ENCODE data around the gene NLGN2. TPM values are rescaled to one million over a fixed set of nuclear protein-coding genes. Genes with fewer than 3 reads are reported as not detected.

The NLGN2 gene
- total RNA-seq, 1 experiment from 2014 or later: 76.7 TPM

GRCh38 chr17:7426896-7427489 lies 19.3 kb downstream of the NLGN2 start (continued):
- TF ChIP-seq NR3C1 (CRISPR knock-in tag; conservative IDR thresholded peaks at IDR 0.05; ENCODE audit: low read depth): no peak
- TF ChIP-seq ATF3 (CRISPR knock-in tag; conservative IDR thresholded peaks at IDR 0.05): no peak

GRCh38 chr17:7427549-7427948 lies 19.9 kb downstream of the NLGN2 start:
- no peaks in the 10 kb centered on the region for H3K36me3 Mint-ChIP-seq
- ChIA-PET POLR2A (no interaction called here), CTCF (no interaction called here)
- H3K27ac Mint-ChIP-seq: no peak overlapping the region
- no peak for DNase-seq (ENCODE audit: low spot score)
- no peak for TF ChIP-seq NR1H2 (CRISPR knock-in tag; IDR thresholded peaks at IDR 0.05)
- no peak for TF ChIP-seq JUN (CRISPR knock-in tag; IDR thresholded peaks at IDR 0.05)
- no peak for TF ChIP-seq NFE2L1 (CRISPR knock-in tag; IDR thresholded peaks at IDR 0.05)
- TF ChIP-seq ZNF423 (CRISPR knock-in tag; IDR thresholded peaks at IDR 0.05): no peak
- TF ChIP-seq HMGA2 (CRISPR knock-in tag; IDR thresholded peaks at IDR 0.05): no peak
- H3K9me3 Mint-ChIP-seq: no peaks in the 10 kb centered on the region
- H3K4me1 Mint-ChIP-seq: no peaks in the 10 kb centered on the region
- no peak overlapping the region for H3K4me3 Mint-ChIP-seq
- no peaks in the 10 kb centered on the region; the same call in 1 of the 2 replicates for H3K27me3 Mint-ChIP-seq (ENCODE audit: low read depth)
- no peak for ATAC-seq

- Mint-ChIP-seq H3K36me3 (no peaks in the 10 kb centered on the region), H3K4me3 (no peak within 1 kb of the TSS), H3K4me1 (no peaks in the 10 kb centered on the region), H3K9me3 (no peaks in the 10 kb centered on the region), H3K27me3 (ENCODE audit: low read depth) (no peaks in the 10 kb centered on the region; the same call in 1 of the 2 replicates), H3K27ac (no peak within 1 kb of the TSS)
- DNase-seq (ENCODE audit: low spot score): no peak
- ATAC-seq: no peak
- ChIA-PET CTCF (no interaction called here), POLR2A (interaction anchor here (0.7 kb wide), 1 partner anchor 157 kb away, joined by 4 read pairs; no protein-coding TSS in a partner anchor)
- TF ChIP-seq, protein P1, sequence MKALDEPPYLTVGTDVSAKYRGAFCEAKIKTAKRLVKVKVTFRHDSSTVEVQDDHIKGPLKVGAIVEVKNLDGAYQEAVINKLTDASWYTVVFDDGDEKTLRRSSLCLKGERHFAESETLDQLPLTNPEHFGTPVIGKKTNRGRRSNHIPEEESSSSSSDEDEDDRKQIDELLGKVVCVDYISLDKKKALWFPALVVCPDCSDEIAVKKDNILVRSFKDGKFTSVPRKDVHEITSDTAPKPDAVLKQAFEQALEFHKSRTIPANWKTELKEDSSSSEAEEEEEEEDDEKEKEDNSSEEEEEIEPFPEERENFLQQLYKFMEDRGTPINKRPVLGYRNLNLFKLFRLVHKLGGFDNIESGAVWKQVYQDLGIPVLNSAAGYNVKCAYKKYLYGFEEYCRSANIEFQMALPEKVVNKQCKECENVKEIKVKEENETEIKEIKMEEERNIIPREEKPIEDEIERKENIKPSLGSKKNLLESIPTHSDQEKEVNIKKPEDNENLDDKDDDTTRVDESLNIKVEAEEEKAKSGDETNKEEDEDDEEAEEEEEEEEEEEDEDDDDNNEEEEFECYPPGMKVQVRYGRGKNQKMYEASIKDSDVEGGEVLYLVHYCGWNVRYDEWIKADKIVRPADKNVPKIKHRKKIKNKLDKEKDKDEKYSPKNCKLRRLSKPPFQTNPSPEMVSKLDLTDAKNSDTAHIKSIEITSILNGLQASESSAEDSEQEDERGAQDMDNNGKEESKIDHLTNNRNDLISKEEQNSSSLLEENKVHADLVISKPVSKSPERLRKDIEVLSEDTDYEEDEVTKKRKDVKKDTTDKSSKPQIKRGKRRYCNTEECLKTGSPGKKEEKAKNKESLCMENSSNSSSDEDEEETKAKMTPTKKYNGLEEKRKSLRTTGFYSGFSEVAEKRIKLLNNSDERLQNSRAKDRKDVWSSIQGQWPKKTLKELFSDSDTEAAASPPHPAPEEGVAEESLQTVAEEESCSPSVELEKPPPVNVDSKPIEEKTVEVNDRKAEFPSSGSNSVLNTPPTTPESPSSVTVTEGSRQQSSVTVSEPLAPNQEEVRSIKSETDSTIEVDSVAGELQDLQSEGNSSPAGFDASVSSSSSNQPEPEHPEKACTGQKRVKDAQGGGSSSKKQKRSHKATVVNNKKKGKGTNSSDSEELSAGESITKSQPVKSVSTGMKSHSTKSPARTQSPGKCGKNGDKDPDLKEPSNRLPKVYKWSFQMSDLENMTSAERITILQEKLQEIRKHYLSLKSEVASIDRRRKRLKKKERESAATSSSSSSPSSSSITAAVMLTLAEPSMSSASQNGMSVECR (CRISPR knock-in tag; IDR thresholded peaks at IDR 0.05; ENCODE audit: borderline replicate concordance): no peak
- TF ChIP-seq SMAD4 (CRISPR knock-in tag; IDR thresholded peaks at IDR 0.05): no peak
These were observed 20.9 kb downstream of the NLGN2 start, which contains the start of gene SPEM3 for GRCh38 chr17:7428557-7428956. SPEM3 (plus strand) TSS chr17:7428857; CDS start chr17:7428903, 46 bp downstream.

- TF ChIP-seq, protein P2, sequence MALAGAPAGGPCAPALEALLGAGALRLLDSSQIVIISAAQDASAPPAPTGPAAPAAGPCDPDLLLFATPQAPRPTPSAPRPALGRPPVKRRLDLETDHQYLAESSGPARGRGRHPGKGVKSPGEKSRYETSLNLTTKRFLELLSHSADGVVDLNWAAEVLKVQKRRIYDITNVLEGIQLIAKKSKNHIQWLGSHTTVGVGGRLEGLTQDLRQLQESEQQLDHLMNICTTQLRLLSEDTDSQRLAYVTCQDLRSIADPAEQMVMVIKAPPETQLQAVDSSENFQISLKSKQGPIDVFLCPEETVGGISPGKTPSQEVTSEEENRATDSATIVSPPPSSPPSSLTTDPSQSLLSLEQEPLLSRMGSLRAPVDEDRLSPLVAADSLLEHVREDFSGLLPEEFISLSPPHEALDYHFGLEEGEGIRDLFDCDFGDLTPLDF (CRISPR knock-in tag; IDR thresholded peaks at IDR 0.05): no peak
- TF ChIP-seq, protein P3, sequence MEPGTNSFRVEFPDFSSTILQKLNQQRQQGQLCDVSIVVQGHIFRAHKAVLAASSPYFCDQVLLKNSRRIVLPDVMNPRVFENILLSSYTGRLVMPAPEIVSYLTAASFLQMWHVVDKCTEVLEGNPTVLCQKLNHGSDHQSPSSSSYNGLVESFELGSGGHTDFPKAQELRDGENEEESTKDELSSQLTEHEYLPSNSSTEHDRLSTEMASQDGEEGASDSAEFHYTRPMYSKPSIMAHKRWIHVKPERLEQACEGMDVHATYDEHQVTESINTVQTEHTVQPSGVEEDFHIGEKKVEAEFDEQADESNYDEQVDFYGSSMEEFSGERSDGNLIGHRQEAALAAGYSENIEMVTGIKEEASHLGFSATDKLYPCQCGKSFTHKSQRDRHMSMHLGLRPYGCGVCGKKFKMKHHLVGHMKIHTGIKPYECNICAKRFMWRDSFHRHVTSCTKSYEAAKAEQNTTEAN (CRISPR knock-in tag; IDR thresholded peaks at IDR 0.05): no peak
- no peak for TF ChIP-seq CREB1 (CRISPR knock-in tag; IDR thresholded peaks at IDR 0.05)
- TF ChIP-seq TCF7 (CRISPR knock-in tag; IDR thresholded peaks at IDR 0.05; ENCODE audit: low read depth): no peak
- no peak for TF ChIP-seq MLX (CRISPR knock-in tag; IDR thresholded peaks at IDR 0.05)
- no peak for TF ChIP-seq SMAD4 (CRISPR knock-in tag; IDR thresholded peaks at IDR 0.05)
- TF ChIP-seq, protein P4, sequence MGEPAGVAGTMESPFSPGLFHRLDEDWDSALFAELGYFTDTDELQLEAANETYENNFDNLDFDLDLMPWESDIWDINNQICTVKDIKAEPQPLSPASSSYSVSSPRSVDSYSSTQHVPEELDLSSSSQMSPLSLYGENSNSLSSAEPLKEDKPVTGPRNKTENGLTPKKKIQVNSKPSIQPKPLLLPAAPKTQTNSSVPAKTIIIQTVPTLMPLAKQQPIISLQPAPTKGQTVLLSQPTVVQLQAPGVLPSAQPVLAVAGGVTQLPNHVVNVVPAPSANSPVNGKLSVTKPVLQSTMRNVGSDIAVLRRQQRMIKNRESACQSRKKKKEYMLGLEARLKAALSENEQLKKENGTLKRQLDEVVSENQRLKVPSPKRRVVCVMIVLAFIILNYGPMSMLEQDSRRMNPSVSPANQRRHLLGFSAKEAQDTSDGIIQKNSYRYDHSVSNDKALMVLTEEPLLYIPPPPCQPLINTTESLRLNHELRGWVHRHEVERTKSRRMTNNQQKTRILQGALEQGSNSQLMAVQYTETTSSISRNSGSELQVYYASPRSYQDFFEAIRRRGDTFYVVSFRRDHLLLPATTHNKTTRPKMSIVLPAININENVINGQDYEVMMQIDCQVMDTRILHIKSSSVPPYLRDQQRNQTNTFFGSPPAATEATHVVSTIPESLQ (CRISPR knock-in tag; IDR thresholded peaks at IDR 0.05): no peak
- no peak for TF ChIP-seq ELF4 (CRISPR knock-in tag; IDR thresholded peaks at IDR 0.05; ENCODE audit: low read depth)
- no peak for TF ChIP-seq IRF1 (CRISPR knock-in tag; IDR thresholded peaks at IDR 0.05)
- TF ChIP-seq ZNF263 (CRISPR knock-in tag; IDR thresholded peaks at IDR 0.05; ENCODE audit: low read depth): no peak
- no peak for TF ChIP-seq ZBTB21 (CRISPR knock-in tag; IDR thresholded peaks at IDR 0.05; ENCODE audit: borderline replicate concordance)
- H3K27ac Mint-ChIP-seq: no peak overlapping the region
- no peaks in the 10 kb centered on the region for H3K36me3 Mint-ChIP-seq
- no peak for DNase-seq (ENCODE audit: low spot score)
- no peaks in the 10 kb centered on the region for H3K4me1 Mint-ChIP-seq
- H3K9me3 Mint-ChIP-seq: no peaks in the 10 kb centered on the region
- POLR2A ChIA-PET: no interaction called here
- no peak overlapping the region for H3K4me3 Mint-ChIP-seq
- CTCF ChIA-PET: interaction anchor here (0.7 kb wide), 1 partner anchor 8 kb away, joined by 3 read pairs; no protein-coding TSS in a partner anchor
- ATAC-seq: no peak
- no peaks in the 10 kb centered on the region; the same call in 1 of the 2 replicates for H3K27me3 Mint-ChIP-seq (ENCODE audit: low read depth)
These were observed 22.1 kb downstream of the NLGN2 start for GRCh38 chr17:7429722-7430121.

Measured in WTC11 (cell line).